Fibroblast of skin of back (primary cell): ENCODE results near the gene SAP30L.

Experiments used
- DNase-seq: peaks from one replicate; pipeline ENCODE4 v3.0.0-alpha.2; 2013

Gene SAP30L

DNA sequence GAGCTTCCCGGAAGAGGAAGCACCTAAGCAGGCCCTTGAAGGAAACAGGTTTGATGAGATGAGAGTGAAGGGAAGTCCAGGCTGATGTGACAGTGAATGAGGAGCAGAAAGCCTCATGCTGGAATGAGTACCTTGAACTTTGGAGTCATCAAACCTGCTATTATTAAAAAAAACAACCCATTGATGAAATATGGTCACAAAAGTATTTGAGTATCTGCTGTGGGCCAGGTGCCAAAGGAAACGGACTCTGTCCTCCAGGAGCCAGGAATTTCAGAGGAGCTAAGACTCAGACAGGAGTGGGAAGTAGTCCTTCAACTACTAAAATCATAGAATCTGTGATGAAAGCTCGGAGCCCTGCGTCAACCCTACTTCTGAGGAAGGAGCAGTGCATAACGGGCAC is 20.4 kb downstream of the SAP30L start:
- no peak for DNase-seq

GRCh38 chr5:154466671-154467070 is 20.9 kb downstream of the SAP30L start:
- DNase-seq, result no peak

- peak; percentile 58 for DNase-seq
These were observed 22.0 kb downstream of the SAP30L start for GRCh38 chr5:154467655-154468354.

- no peak for DNase-seq
These were observed 24.3 kb downstream of the SAP30L start for GRCh38 chr5:154470137-154470536.

DNA sequence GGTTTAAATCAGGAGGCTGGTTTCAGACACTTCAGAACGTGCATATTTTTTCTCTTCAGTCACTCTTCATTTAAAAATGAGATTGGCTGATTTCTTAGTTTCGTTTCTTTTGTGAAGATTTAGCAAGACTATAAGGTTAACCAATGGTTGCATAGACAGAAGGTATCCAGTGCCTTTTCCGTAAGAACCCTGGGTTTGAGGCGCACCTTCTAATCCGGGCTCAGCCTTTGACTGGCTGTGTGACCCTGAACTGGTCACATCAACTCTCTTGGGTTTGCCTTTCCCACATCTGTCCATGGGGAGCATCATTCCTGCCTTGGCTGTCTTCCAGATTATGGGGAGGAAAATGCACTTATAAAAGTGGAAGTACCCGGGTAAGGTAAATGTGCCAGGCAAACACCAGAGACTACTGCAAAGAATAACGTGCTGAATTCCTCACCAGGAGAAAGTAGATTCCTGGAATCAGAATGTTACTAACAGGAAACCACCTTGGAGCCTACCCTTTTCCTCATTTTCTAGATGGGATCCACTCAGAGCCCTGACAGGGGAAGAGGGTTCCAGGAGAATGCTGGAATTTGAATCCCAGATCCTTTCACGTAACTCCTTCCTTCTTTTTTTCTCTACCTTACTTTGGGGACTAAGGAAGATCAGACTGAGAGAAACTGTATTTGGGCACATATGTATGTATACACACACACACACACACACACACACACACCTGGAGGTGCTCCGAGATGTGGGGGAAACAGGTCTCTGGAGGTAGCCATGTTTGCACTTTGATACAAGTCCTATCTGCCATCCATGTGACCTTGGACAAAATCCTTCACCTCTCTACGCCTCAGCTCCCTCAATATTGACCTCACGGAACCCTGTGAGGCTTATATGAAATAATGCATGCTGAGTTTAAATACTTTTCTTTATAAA is 25.4 kb downstream of the SAP30L start:
- DNase-seq, result no peak

DNA sequence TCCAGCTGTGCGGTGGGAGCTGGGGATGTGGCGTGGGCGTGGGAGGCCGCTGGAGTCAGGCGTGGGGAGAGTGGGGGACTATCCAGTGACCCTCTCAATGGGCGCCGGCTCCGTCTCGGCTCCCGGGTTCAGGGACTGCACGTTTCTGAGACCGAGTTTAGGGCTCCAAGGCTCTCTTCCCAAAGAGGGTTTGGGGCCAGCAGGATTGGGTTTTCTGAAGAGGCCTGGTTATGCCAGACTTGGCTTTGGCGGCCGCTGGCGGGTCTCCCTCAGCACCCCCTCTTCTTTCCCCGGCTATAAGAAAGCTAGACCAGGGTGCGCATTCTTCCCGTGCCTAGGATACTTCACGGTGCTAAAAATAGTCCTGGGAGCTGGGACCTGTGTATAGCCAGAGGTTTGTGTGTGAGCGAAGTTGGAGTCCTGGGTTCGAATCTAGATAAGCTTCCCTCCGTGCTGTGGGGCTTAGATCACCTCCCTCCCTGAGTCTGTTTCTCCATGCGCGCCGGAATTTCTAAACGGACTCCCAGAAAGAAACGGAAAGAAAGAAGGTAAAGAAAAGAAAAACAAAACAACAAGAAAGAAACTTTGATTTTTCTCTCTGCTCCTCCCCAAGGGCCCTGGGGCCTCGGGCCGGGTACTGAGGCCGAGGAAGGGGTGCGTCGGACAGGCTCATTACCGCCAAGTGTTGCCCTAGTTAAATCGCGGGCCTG is 27.2 kb downstream of the SAP30L start:
- DNase-seq, result peak; percentile 27

DNA sequence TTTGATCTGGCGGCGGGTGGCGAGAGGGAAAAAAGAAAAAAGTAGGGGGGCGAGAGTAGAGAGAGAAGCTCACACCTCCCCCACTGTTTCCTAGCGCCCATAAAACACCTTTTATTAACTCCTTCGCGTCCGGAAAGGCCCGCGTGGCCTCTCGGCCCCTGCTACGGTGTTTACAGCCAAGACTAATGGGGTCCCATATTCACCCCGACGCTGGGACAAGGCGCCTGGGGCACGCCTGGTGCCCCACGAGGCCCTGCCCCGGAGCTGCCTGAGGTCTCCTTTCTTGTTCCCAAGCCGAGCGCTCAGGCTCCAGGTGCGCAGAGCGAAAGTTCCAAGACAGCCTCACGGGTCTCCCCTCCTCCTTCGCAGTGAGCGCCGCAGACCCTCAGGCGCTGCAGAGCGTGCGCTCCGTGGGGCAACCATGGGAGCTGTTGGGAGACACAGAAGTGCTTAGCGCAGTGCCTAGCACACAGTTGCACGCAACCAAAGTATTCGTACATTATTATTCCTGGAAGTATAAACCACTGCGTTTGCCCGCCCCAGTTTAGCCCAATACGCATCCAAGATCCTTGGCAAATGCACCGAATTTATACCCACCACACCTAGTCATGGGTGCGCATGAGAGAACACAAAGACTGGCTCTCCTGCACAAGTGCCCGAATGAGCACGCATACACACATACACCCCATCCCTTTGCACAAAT is 27.9 kb downstream of the SAP30L start:
- no peak for DNase-seq

GRCh38 chr5:154474396-154475334 is 28.9 kb downstream of the SAP30L start:
- no peak for DNase-seq

- DNase-seq, result no peak
These were observed 30.0 kb downstream of the SAP30L start for GRCh38 chr5:154475591-154476353.

DNA sequence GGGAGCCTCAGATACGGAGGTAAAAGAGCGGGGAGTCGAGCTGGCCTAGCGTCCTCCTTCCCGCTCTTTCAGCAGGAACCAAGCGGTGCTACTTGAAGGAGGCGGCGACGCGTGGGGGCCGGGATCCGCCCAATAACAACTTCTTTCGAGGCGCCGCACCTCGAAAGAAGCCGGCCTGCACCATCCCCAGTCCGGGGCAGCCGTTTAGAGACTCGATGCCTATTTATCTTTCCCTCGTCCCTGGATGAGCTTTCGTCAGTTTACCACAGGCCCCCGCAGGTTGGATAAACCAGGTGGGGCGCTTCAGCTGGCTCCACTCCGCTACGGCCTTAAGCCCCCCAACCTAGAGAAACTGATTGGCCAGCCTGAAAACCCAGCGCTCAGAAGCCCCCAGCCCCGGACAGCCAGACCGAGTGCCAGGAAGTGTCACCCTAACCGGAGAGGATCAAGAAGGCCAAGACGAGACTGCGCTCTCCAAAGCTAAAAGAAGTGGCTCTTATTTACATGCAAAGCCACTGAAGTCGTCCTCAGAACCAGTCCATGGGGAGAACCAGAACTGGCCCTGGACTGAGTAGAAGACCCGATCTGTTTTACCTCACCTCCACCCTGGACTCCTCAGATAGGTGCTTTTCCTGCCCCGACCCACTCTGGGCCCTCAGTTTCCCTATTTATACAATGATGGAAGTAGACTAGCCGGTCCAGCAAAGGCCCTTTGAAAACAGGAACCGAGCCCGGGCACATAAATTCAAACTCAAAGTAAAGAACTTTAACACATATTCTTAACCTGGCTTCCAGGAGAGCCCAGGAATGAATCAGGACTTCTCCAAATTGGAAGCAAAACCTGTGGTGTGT is 30.8 kb downstream of the SAP30L start:
- no peak for DNase-seq

DNA sequence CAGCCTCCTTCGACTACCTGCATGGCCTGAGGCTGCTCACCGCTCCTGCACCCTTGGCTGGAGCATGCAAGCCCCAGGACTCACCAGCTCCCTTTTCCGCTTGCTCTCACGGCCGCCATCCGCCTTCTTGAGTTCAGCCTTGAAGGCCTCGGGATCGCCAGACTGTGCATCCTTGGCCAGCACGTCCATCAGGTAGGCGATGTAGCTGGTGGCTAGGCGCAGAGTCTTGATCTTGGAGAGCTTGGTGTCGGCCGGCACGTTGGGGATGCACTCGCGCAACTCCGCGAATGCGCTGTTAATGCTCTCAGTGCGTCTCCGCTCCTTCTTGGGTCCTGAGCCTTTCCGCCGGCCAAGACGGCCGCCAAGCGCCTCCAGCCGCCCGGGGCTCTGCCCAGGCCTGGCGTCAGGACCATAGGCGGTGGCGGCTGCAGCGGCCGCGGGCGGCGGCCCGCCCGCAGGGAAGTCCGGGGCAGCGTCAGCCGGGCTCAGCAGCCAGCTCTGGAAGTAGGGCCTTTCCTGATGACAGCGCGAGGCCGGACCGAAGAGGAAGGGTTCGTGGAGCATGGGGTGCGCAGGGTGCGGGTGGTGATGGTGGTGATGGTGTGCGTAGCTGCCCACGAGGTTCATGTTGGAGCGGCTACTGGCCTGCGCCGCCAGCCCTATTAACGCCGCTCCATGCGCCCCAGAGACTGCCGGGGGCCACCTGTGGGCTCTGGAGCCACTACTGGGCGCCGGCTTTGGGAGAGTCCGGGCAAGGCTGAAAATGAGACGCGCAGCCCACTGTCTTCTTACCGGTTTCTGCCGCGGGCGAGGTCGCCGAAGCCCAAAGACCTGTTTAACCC is 31.8 kb downstream of the SAP30L start:
- peak; percentile 21 for DNase-seq

- DNase-seq, result peak; percentile 30
These were observed 32.4 kb downstream of the SAP30L start, which contains the start of gene HAND1 for GRCh38 chr5:154478224-154478565. TSS of gene HAND1 (minus strand) at chr5:154478227. CDS start at chr5:154478008, 219 bp downstream.

DNA sequence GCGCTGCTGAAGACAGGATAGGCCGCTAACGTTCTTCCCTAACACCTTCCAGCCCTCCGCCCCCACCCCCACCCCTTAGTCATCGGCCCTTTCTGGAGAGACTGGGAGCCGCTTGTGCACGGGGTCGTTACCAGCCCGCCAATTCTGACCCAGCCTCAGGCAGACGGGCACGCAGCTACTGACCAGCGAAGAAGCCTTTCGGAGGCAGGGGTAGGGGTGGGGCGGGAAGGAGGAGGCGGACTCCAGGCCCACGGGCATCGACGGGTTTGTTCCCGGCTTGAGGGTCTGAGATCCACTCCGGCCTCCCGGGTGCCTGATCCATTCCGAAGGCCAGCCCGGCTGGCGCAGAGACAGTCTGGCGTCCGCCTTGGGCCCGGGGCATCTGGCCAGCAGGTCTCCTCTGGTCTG is 33.0 kb downstream of the SAP30L start:
- no peak for DNase-seq

GRCh38 chr5:154479160-154479943 is 33.6 kb downstream of the SAP30L start:
- DNase-seq, result no peak

DNA sequence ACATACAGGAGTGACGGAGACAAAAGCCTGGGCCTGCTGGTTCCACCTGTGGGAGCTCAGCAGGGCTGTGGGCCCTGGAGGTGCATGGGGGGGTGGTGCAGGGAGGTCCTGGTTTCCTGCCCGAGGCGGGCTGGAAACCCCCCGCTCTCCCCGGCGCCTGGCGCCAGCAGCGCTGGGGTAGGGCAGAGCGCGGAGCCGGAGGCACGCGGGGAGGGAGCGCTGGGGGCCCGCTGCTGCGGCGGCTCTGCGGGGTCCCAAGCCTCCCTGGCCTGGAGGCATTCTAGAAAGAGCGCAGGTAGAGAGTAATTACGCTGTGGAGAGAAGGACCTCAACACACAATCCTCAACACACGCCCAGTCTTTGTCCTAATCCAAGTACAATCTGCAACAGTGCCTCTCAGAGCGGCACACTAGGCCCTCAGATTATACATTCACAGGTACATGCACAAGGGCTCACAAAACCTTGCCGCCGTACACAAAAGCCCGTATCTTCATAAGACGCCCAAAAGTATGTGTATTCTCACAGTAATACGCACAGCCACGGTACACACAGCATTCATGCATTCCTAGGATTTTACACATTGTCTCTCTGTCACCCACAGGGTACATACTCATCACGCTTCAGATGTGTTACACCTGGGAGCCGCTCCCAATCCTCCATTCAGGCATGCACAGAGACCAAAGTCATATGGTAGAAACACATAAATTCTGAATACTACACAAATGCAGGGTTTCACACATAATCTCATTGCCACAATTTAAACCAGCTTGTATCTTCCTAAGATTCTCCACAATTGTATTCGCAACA is 34.4 kb downstream of the SAP30L start:
- DNase-seq, result no peak

DNA sequence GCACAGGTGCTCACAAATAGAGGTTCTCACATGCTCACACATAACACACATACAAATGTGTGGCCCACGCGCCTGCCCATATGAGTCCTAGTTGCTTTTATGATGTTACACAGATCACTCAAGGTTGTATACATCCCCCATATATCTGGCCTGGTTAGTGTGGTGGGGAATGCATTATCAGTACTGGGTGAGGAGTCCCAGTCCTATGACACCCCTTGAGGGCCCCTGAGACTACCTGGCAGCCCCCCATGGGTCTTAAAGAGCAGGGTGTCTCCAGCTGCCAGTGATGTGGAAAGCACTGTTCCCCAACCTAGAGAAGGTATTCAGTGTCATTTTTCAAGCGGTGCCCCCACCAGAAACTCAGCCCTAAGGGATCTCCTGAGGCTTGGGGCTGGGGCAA is 35.0 kb downstream of the SAP30L start:
- DNase-seq, result no peak
